GM12892 (cell line): ENCODE measurements around the gene HAPLN1.

ENCODE experiments used
- POLR2A ChIP-seq: IDR thresholded peaks from 2 replicates; pipeline ENCODE4 v1.6.1; 2011; ENCODE audit warnings: low read depth, low read length, control low read depth
- POLR2AphosphoS5 ChIP-seq: IDR thresholded peaks from 2 replicates; pipeline ENCODE4 v1.6.1; 2011; ENCODE audit warnings: low read depth, low read length, control low read depth
- TAF1 ChIP-seq: IDR thresholded peaks from 2 replicates; pipeline ENCODE4 v1.6.1; 2011; ENCODE audit warnings: low read depth, mild to moderate bottlenecking, control low read depth, low read length, borderline replicate concordance

DNA sequence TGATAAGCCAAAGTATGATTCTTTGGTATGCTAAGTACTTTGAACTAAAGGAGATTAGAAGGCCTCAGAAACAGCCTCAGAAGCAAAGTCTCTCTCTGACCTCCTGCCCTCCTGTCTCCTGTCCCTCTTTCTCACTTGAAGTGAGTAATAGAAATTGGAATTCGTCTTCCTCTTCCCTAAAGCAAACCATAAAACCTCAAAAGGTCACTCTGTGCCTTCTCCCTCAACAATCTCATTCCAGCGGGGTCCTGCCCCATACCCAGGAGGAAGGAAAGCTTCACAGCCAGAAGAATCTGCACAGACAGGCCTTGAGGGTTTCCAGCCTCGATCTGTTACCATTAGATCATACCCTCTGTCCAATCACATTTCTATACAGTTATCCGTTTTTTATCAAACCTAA, 87.8 kb downstream of the HAPLN1 start:
- no peak for TF ChIP-seq POLR2A
- no peak for TF ChIP-seq POLR2AphosphoS5
- no peak for TF ChIP-seq TAF1
